ENCODE measurements around the gene COL13A1. TPM values are rescaled to one million over a fixed set of nuclear protein-coding genes. Genes with fewer than 3 reads are reported as not detected.

Gene COL13A1
- total RNA-seq, 4 donors from 2014 or later = 0.17 to 0.49 (median 0.44) TPM; not detected in 1

DNA sequence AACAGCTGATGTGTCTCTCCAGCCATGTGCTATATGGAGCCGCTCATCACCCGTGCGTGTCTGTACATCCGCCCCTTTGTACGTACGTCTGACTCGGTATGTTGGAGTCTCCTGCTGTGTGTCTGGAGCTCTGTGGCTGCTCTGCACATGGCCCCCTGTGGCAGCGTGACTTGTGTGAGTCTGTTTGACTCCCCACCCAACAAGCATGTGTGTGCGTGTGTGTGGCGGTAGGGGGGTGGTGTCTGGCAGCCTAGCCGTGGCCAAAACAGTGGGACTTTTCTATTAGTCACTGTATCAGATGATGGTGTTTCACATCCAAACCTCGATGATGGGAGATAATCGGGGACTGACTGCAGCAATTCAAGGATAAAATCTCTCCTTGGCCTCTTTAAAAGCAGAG is 94.1 kb downstream of the COL13A1 start:
- TF ChIP-seq, protein P1, sequence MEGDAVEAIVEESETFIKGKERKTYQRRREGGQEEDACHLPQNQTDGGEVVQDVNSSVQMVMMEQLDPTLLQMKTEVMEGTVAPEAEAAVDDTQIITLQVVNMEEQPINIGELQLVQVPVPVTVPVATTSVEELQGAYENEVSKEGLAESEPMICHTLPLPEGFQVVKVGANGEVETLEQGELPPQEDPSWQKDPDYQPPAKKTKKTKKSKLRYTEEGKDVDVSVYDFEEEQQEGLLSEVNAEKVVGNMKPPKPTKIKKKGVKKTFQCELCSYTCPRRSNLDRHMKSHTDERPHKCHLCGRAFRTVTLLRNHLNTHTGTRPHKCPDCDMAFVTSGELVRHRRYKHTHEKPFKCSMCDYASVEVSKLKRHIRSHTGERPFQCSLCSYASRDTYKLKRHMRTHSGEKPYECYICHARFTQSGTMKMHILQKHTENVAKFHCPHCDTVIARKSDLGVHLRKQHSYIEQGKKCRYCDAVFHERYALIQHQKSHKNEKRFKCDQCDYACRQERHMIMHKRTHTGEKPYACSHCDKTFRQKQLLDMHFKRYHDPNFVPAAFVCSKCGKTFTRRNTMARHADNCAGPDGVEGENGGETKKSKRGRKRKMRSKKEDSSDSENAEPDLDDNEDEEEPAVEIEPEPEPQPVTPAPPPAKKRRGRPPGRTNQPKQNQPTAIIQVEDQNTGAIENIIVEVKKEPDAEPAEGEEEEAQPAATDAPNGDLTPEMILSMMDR (IDR thresholded peaks at IDR 0.05; ENCODE audit: low read depth) = no peak

DNA sequence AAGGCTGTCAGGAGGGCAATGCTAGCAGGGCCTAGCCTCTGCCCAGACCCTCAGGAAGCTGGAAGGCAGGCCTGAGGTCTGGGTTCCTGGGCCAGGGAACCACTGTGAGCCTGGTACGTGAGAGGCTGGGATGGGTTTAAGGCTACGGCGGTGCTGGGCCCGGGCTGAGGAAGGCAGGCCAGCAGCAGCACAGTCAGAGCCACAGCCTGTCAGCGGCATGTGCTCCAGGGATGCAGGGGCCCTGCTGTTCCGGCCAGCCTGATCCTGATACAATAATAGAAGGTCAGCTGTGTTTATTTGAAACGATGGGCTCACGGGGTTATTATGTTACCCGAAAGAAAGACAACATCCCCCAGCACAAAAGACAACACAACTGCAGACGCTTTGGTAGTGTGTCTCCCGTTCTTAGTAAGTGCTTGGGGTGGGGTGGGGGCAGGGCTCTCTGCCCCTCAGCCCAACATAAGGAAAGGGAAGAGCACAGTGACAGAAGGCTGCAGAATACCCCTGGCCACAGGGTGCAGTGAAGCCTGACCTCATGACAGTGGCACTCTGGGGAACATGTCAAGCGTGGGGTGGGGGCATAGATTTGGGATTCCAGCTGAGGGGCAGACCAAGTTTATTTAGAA is 95.0 kb downstream of the COL13A1 start:
- TF ChIP-seq, protein P1 (IDR thresholded peaks at IDR 0.05; ENCODE audit: low read depth) = no peak

DNA sequence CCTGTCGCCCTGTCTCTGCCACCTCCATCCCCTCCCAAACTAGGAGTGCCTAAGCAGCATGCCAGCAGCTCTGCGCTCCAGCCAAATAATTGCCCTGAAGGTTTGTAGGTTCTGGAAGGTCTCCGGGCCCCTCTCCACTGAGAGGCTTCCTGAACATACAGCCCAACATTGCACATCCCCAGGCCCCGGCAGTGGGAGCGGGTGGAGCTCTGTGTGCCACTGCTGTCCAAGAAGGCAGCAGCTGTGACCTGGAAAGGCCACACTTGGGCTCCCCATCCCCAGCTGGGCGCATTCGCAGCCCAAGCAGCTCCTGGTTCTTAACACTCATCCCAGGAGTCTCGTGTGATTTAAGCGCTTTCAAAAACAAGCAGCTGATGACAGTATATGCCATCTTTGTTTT is 95.7 kb downstream of the COL13A1 start:
- TF ChIP-seq, protein P1 (IDR thresholded peaks at IDR 0.05; ENCODE audit: low read depth) = no peak

DNA sequence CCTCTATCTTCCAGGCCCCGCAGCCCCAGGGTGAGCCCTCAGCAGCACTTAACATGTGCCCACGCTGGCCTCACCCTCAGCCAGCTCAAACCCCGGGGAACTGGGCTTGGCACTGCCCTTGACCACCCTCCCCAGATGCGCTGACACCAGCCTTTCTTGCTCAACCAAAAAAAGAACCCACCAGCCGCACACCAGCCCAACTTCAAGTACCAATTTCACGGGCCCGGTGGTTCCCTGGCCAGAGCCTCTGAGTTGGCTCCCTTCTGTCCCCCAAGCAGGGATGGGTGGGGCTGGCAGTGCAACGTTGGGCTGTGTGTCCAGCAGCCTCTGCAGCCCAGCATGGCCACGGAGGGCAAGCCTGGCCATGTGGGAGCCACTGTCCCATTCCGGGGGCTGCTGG is 96.3 kb downstream of the COL13A1 start:
- TF ChIP-seq, protein P1 (IDR thresholded peaks at IDR 0.05; ENCODE audit: low read depth) = no peak

DNA sequence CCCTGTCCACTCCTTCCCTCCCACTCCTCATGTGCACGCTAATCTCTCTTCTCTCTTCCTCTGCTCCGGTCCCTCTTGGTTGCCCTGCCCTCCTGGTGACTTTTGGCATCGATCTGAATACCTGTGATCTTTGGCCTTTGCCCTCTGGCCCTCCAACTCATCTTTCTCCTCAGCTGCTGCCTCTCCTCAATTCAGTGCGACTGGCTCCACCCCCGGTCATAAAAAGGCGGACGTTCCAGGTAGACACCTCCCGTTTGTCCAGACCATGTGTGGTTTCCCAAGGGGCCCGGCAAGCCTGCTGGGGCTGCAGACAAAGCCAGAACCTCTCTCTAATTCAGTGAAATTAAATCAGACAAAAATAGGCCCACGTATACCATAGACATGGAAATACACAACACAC is 96.8 kb downstream of the COL13A1 start:
- TF ChIP-seq, protein P1 (IDR thresholded peaks at IDR 0.05; ENCODE audit: low read depth) = no peak

DNA sequence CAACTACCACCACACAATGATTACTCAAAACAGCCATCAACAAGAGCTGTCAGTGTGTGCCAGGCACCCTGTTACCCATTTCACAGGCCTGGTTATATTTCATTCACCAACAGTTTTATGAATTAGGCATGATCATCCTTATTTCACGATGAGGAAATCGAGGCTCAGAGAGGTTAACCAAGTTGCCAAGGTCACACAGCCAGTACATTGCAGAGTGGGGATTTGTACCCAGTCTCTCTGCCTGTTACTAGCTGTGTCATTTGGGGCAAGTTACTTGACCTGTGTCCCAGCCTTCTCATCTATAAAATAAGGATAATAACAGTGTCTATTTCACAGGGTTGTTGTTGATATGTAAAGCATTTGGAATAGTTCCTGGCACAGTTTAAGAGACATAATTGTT is 97.2 kb downstream of the COL13A1 start:
- TF ChIP-seq, protein P1 (IDR thresholded peaks at IDR 0.05; ENCODE audit: low read depth) = no peak

DNA sequence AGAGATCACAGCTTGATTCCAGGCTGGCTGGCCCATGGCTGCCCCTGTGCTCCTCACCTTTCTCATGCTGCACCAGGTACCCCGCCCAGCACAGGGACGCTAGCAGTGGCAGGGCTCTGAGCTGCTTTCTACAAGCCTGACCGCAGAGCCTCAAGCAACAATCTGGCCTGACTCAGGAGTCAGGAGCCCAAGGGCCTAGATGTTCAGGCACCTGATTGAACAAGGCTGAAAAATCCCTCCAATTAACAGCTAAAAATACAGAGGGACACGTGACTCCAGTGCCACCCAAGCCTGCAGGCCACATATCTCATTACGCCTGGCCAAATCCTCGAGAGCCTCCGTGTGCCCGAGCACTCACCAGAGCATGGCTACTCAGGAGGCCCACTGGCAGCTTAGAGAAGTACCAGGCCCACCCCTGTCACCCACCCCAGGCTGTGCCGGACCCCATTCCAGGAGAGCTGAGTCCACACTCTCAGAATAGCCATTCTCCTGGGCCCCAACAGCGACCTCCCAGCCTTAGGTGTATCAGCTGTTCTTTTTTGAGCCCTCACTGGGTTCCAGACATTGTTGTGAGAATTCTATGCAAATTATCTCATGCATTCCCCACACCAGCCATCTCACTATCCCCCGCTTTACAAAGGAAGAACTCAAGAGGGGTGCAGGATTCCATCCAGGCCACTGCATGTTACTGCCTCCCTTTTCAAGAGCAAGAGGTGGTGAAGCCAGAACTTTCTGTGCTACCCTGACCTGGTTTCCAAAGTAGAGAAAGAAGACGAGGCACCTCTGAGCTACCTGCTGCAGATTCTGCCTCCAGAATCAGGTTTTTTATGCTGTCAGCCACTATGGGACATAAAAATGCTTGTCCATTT is 98.3 kb downstream of the COL13A1 start:
- TF ChIP-seq, protein P1 (IDR thresholded peaks at IDR 0.05; ENCODE audit: low read depth) = no peak

All from subcutaneous adipose tissue (tissue), 4 donors.